Measurements from ENCODE around the gene GPR35. TPM values are rescaled to one million over a fixed set of nuclear protein-coding genes. Genes with fewer than 3 reads are reported as not detected.

Gene GPR35
- total and polyA plus RNA-seq, 2 donors (not counting 1 experiment from before 2014, with no cell fraction given), result 1.2 TPM; not detected in 1

DNA sequence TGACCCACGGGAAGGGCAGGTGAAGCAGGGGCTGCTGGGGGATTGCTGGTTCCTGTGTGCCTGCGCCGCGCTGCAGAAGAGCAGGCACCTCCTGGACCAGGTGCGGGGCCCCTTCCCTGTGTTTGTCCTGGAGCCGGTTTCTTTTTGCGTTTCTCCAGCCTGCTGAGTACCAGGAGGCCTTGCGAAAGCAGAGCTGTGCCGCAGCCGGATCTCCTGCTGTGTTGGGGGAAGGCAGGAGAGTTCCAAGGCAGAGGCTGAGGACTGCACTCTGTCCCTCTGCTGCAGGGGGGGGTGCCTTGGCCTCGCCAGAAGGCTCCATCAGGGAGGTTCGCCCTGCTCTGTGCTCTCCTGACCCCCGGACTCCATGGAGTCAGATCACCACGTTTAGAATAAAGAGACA lies 35.9 kb upstream of the GPR35 start:
- H3K27ac ChIP-seq (ENCODE audit: insufficient read depth, low read length), result no peak overlapping the region
- H3K4me1 ChIP-seq (ENCODE audit: control insufficient read depth, extremely low read depth, insufficient read depth, low read length), result peaks cover 12% of the 10 kb centered on the region
- DNase-seq (ENCODE audit: low read depth in 2 of 2), result no peak
- no peaks in the 10 kb centered on the region for H4K20me1 ChIP-seq (ENCODE audit: control insufficient read depth, extremely low read depth, insufficient read depth, low read length)
- no peak overlapping the region for H3K9ac ChIP-seq (ENCODE audit: insufficient read depth, low read length)
- H3K4me2 ChIP-seq (ENCODE audit: extremely low read depth, insufficient read depth, low read length), result no peak overlapping the region
- TF ChIP-seq EZH2 (IDR thresholded peaks at IDR 0.05; ENCODE audit: low read length, missing control alignments), result no peak
- TF ChIP-seq, protein P1, sequence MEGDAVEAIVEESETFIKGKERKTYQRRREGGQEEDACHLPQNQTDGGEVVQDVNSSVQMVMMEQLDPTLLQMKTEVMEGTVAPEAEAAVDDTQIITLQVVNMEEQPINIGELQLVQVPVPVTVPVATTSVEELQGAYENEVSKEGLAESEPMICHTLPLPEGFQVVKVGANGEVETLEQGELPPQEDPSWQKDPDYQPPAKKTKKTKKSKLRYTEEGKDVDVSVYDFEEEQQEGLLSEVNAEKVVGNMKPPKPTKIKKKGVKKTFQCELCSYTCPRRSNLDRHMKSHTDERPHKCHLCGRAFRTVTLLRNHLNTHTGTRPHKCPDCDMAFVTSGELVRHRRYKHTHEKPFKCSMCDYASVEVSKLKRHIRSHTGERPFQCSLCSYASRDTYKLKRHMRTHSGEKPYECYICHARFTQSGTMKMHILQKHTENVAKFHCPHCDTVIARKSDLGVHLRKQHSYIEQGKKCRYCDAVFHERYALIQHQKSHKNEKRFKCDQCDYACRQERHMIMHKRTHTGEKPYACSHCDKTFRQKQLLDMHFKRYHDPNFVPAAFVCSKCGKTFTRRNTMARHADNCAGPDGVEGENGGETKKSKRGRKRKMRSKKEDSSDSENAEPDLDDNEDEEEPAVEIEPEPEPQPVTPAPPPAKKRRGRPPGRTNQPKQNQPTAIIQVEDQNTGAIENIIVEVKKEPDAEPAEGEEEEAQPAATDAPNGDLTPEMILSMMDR (conservative IDR thresholded peaks at IDR 0.05 in 1 of 2, IDR thresholded peaks at IDR 0.05 in 1 of 2; ENCODE audit: low read depth in 1 of 2, low read length in 2 of 2), result no peak
- no peak overlapping the region for H3K4me3 ChIP-seq (replicated peaks in 1 of 4; ENCODE audit: control extremely low read depth in 1 of 4, insufficient read depth in 1 of 4, low read depth in 3 of 4, low read length in 4 of 4)
- H3K36me3 ChIP-seq (ENCODE audit: control insufficient read depth, insufficient read depth, low read length), result peaks cover 8% of the 10 kb centered on the region
- peaks cover 40% of the 10 kb centered on the region for H3K79me2 ChIP-seq (ENCODE audit: control insufficient read depth, insufficient read depth, low read length)
- H3K9me3 ChIP-seq (ENCODE audit: control insufficient read depth, insufficient read depth, low read depth, low read length), result no peaks in the 10 kb centered on the region
- no peak overlapping the region for H2AFZ ChIP-seq (ENCODE audit: low read length)
- no peaks in the 10 kb centered on the region for H3K27me3 ChIP-seq (ENCODE audit: control insufficient read depth, insufficient read depth, low read length)

DNA sequence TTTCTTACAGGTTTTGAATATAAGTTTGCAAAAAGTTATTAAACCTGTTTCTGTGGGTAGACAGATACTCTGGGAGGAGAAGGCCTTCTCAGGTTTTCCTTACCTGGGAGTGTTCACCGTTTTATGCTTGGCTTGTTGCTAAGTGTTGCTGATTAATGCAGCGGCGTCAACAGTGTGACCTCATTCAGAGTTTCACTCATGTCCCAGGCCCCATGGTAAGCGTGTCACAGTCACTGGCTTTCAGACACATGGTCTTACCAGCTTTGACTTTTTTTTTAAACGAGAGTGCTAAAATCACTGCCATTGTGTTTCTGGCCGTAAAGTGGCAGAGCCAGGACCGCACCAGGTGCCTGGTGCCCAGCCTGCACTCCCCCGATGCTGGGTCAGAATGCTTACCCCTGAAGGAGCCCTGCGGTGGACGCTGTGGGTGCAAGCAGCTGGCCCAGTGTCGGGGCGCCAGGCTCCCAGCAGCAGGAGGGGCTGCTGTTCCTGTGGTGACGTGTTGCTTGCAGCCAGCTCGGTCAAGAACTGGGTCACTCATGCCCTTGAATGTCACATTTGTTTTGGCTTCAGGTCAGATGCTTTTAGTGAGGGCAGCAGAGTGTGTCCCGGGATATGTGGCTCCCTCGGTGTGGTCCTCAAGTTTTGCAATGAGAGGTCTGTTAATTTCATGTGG lies 35.3 kb upstream of the GPR35 start:
- H2AFZ ChIP-seq (ENCODE audit: low read length), result no peak overlapping the region
- no peak overlapping the region for H3K9ac ChIP-seq (ENCODE audit: insufficient read depth, low read length)
- H3K27ac ChIP-seq (ENCODE audit: insufficient read depth, low read length), result no peak overlapping the region
- no peaks in the 10 kb centered on the region for H4K20me1 ChIP-seq (ENCODE audit: control insufficient read depth, extremely low read depth, insufficient read depth, low read length)
- no peak overlapping the region for H3K4me3 ChIP-seq (replicated peaks in 1 of 4; ENCODE audit: control extremely low read depth in 1 of 4, insufficient read depth in 1 of 4, low read depth in 3 of 4, low read length in 4 of 4)
- TF ChIP-seq, protein P1 (conservative IDR thresholded peaks at IDR 0.05 in 1 of 2, IDR thresholded peaks at IDR 0.05 in 1 of 2; ENCODE audit: low read depth in 1 of 2, low read length in 2 of 2), result no peak
- TF ChIP-seq EZH2 (IDR thresholded peaks at IDR 0.05; ENCODE audit: low read length, missing control alignments), result no peak
- H3K9me3 ChIP-seq (ENCODE audit: control insufficient read depth, insufficient read depth, low read depth, low read length), result no peaks in the 10 kb centered on the region
- peaks cover 9% of the 10 kb centered on the region for H3K4me1 ChIP-seq (ENCODE audit: control insufficient read depth, extremely low read depth, insufficient read depth, low read length)
- no peaks in the 10 kb centered on the region for H3K27me3 ChIP-seq (ENCODE audit: control insufficient read depth, insufficient read depth, low read length)
- DNase-seq (ENCODE audit: low read depth in 2 of 2), result no peak
- H3K36me3 ChIP-seq (ENCODE audit: control insufficient read depth, insufficient read depth, low read length), result peaks cover 8% of the 10 kb centered on the region
- peaks cover 33% of the 10 kb centered on the region for H3K79me2 ChIP-seq (ENCODE audit: control insufficient read depth, insufficient read depth, low read length)
- H3K4me2 ChIP-seq (ENCODE audit: extremely low read depth, insufficient read depth, low read length), result no peak overlapping the region

DNA sequence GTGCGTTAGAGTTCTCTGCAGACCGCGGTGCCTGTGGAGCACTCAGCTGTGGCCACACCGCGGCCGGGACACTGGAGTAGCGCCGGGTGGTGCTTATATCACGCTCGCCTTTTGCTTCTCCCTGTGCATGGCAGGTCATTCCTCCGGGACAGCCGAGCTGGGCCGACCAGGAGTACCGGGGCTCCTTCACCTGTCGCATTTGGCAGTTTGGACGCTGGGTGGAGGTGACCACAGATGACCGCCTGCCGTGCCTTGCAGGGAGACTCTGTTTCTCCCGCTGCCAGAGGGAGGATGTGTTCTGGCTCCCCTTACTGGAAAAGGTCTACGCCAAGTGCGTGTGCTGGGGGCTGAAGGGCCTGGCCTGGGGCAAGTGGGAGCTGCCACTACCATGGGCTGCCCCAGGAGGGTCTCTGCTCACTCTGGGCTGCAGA lies 34.6 kb upstream of the GPR35 start:
- no peak overlapping the region for H3K4me2 ChIP-seq (ENCODE audit: extremely low read depth, insufficient read depth, low read length)
- H3K27me3 ChIP-seq (ENCODE audit: control insufficient read depth, insufficient read depth, low read length), result no peaks in the 10 kb centered on the region
- H3K36me3 ChIP-seq (ENCODE audit: control insufficient read depth, insufficient read depth, low read length), result peaks cover 9% of the 10 kb centered on the region
- no peak overlapping the region for H3K9ac ChIP-seq (ENCODE audit: insufficient read depth, low read length)
- no peaks in the 10 kb centered on the region for H3K9me3 ChIP-seq (ENCODE audit: control insufficient read depth, insufficient read depth, low read depth, low read length)
- no peak overlapping the region for H3K27ac ChIP-seq (ENCODE audit: insufficient read depth, low read length)
- H3K4me1 ChIP-seq (ENCODE audit: control insufficient read depth, extremely low read depth, insufficient read depth, low read length), result peaks cover 4% of the 10 kb centered on the region
- H3K4me3 ChIP-seq (replicated peaks in 1 of 4; ENCODE audit: control extremely low read depth in 1 of 4, insufficient read depth in 1 of 4, low read depth in 3 of 4, low read length in 4 of 4), result no peak overlapping the region
- H2AFZ ChIP-seq (ENCODE audit: low read length), result no peak overlapping the region
- H4K20me1 ChIP-seq (ENCODE audit: control insufficient read depth, extremely low read depth, insufficient read depth, low read length), result no peaks in the 10 kb centered on the region
- peaks cover 26% of the 10 kb centered on the region for H3K79me2 ChIP-seq (ENCODE audit: control insufficient read depth, insufficient read depth, low read length)
- no peak for DNase-seq (ENCODE audit: low read depth in 2 of 2)
- TF ChIP-seq, protein P1 (conservative IDR thresholded peaks at IDR 0.05 in 1 of 2, IDR thresholded peaks at IDR 0.05 in 1 of 2; ENCODE audit: low read depth in 1 of 2, low read length in 2 of 2), result no peak
- TF ChIP-seq EZH2 (IDR thresholded peaks at IDR 0.05; ENCODE audit: low read length, missing control alignments), result no peak
